Astrocyte (in vitro differentiated cells and primary cell): ENCODE results near the gene FOLR2. TPM values are rescaled to one million over a fixed set of nuclear protein-coding genes. Genes with fewer than 3 reads are reported as not detected.

Experiments
- DNase-seq: peaks from one replicate; pipeline ENCODE4 v3.0.0-alpha.2; 2010; ENCODE audit warnings: low read depth
- FAIRE-seq: peaks from 2 replicates; lab custom pipeline; 2011; peaks lifted over from hg19 to GRCh38; lab: Jason Lieb, UNC
- H2AFZ ChIP-seq: 2 replicates; pipeline ENCODE4 v1.6.0; 2012; ENCODE audit warnings: low read depth, low read length, inconsistent platforms
- H3K27ac ChIP-seq: 2 replicates; pipeline ENCODE4 v1.5.1; 2011; ENCODE audit warnings: low read depth, low read length, inconsistent platforms
- H3K27me3 ChIP-seq: 2 replicates; pipeline ENCODE4 v1.6.0; 2011; ENCODE audit warnings: low read length, inconsistent platforms; ENCODE audit not compliant: insufficient read depth
- H3K36me3 ChIP-seq: 2 replicates; pipeline ENCODE4 v1.5.1; 2011; ENCODE audit warnings: low read length, inconsistent platforms; ENCODE audit not compliant: insufficient read depth
- H3K4me1 ChIP-seq: 2 replicates; pipeline ENCODE4 v1.5.1; 2011; ENCODE audit warnings: low read length, inconsistent platforms; ENCODE audit not compliant: insufficient read depth
- H3K4me2 ChIP-seq: 2 replicates; pipeline ENCODE4 v1.6.0; 2012; ENCODE audit warnings: low read length, inconsistent platforms
- H3K4me3 ChIP-seq: 2 replicates; pipeline ENCODE4 v1.5.1; 2011; ENCODE audit warnings: low read depth, mild to moderate bottlenecking, low read length, inconsistent platforms; ENCODE audit not compliant: insufficient read depth
- H3K79me2 ChIP-seq: 2 replicates; pipeline ENCODE4 v1.6.0; 2012; ENCODE audit warnings: mild to moderate bottlenecking, low read length, inconsistent platforms; ENCODE audit not compliant: insufficient read depth
- H3K9ac ChIP-seq: 2 replicates; pipeline ENCODE4 v1.6.0; 2012; ENCODE audit warnings: mild to moderate bottlenecking, low read length, inconsistent platforms
- H3K9me3 ChIP-seq: 2 replicates; pipeline ENCODE4 v1.5.1; 2012; ENCODE audit warnings: low read depth, mild to moderate bottlenecking, low read length, inconsistent platforms; ENCODE audit not compliant: insufficient read depth
- H4K20me1 ChIP-seq: 2 replicates; pipeline ENCODE4 v1.6.0; 2012; ENCODE audit warnings: low read length, inconsistent platforms; ENCODE audit not compliant: insufficient read depth
- H3K27ac Mint-ChIP-seq: one replicate; pipeline ENCODE4 v1.8.0; 2021; ENCODE audit warnings: mild to moderate bottlenecking, mixed read lengths; ENCODE audit not compliant: unreplicated experiment
- H3K27me3 Mint-ChIP-seq: one replicate; pipeline ENCODE4 v1.8.0; 2021; ENCODE audit warnings: low read depth, mixed read lengths; ENCODE audit not compliant: unreplicated experiment
- H3K36me3 Mint-ChIP-seq: one replicate; pipeline ENCODE4 v1.8.0; 2021; ENCODE audit warnings: low read depth, mixed read lengths; ENCODE audit not compliant: unreplicated experiment
- H3K4me1 Mint-ChIP-seq: one replicate; pipeline ENCODE4 v1.8.0; 2021; ENCODE audit warnings: low read depth, mixed read lengths; ENCODE audit not compliant: unreplicated experiment
- H3K4me3 Mint-ChIP-seq: one replicate; pipeline ENCODE4 v1.8.0; 2021; ENCODE audit warnings: mild to moderate bottlenecking, moderate library complexity, mixed read lengths; ENCODE audit not compliant: unreplicated experiment
- H3K9me3 Mint-ChIP-seq: one replicate; pipeline ENCODE4 v1.8.0; 2021; ENCODE audit warnings: mild to moderate bottlenecking, mixed read lengths; ENCODE audit not compliant: unreplicated experiment
- EZH2 ChIP-seq: IDR thresholded peaks from 2 replicates; pipeline ENCODE4 v1.6.1; 2012; ENCODE audit warnings: mild to moderate bottlenecking, low read length, inconsistent platforms; ENCODE audit not compliant: insufficient read depth
- total RNA-seq: library from RNA; stranded (reverse); gene quantifications from 2 replicates; pipeline ENCODE4 v1.2.1, GENCODE V29; 2021
- TF ChIP-seq, protein P1 (sequence below): IDR thresholded peaks from 2 replicates; pipeline ENCODE4 v1.5.1; 2011; ENCODE audit warnings: low read depth, mild to moderate bottlenecking, inconsistent platforms, low read length, moderate library complexity; ENCODE audit not compliant: insufficient read depth

Gene FOLR2
- total RNA-seq, 1 donor from 2014 or later: not detected

DNA sequence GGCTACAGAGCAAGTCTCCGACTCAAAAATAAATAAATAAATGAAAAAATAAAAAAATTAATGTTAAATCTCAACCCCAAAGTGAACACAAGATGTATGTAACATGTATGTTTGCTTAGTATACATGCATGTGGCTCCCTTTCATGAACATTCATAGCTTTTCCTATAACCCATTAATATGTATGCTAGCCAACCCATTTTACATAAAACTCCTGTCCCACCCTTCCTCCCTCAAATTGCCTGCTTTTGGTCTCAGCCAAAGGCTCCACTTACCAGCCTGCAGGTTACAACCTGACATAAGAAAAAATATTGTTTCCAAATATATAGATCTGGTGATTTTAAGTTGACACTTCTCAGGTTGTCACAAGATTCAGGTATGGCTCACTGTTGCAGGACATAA lies 28.3 kb upstream of the FOLR2 start:
- DNase-seq (no peak), FAIRE-seq (no peak)
- Histone ChIP-seq H3K4me2 (no peak overlapping the region), H3K9me3 (no peaks in the 10 kb centered on the region), H3K4me1 (peaks cover 3% of the 10 kb centered on the region), H3K4me3 (no peak overlapping the region), H3K79me2 (no peaks in the 10 kb centered on the region), H4K20me1 (no peaks in the 10 kb centered on the region), H3K27ac (no peak overlapping the region), H2AFZ (no peak overlapping the region), H3K36me3 (no peaks in the 10 kb centered on the region), H3K27me3 (no peaks in the 10 kb centered on the region), H3K9ac (no peak overlapping the region)
- H3K27ac Mint-ChIP-seq: no peak overlapping the region
- no peaks in the 10 kb centered on the region for H3K36me3 Mint-ChIP-seq
- H3K9me3 Mint-ChIP-seq: no peaks in the 10 kb centered on the region
- H3K27me3 Mint-ChIP-seq: peaks cover 8% of the 10 kb centered on the region
- peaks cover 17% of the 10 kb centered on the region for H3K4me1 Mint-ChIP-seq
- no peak overlapping the region for H3K4me3 Mint-ChIP-seq
- TF ChIP-seq, protein P1, sequence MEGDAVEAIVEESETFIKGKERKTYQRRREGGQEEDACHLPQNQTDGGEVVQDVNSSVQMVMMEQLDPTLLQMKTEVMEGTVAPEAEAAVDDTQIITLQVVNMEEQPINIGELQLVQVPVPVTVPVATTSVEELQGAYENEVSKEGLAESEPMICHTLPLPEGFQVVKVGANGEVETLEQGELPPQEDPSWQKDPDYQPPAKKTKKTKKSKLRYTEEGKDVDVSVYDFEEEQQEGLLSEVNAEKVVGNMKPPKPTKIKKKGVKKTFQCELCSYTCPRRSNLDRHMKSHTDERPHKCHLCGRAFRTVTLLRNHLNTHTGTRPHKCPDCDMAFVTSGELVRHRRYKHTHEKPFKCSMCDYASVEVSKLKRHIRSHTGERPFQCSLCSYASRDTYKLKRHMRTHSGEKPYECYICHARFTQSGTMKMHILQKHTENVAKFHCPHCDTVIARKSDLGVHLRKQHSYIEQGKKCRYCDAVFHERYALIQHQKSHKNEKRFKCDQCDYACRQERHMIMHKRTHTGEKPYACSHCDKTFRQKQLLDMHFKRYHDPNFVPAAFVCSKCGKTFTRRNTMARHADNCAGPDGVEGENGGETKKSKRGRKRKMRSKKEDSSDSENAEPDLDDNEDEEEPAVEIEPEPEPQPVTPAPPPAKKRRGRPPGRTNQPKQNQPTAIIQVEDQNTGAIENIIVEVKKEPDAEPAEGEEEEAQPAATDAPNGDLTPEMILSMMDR: no peak
- TF ChIP-seq EZH2: no peak

DNA sequence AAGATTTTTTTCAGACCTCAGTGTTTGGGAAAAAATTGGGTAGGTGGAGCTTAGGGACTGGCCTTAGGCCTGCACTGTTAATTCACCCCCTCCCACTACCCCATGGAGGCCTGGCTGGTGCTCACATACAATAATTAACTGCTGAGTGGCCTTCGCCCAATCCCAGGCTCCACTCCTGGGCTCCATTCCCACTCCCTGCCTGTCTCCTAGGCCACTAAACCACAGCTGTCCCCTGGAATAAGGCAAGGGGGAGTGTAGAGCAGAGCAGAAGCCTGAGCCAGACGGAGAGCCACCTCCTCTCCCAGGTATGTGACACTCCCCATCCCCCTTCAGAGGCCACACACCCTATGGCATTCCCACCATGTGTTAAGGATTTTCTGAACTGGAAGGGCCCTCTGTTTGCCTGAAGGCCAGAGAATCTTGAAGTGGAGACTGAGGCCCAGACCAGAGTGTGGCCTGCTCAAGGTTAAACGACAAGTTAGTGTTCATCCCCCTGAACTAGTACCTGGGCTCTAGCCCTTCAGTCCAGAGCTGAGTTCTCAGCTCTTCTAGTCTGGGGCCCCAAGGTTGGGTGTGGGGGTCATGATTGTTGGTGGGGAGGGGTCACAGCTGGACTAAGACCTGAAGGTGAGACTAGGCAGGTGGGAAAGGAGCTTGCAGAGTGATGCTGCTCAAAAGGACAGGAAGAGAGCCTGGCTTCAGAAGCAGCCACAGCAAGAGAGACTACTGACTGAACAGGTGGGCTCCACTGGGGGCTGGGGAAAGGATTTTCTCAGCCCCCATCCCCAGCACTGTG lies 26.9 kb upstream of the FOLR2 start:
- Histone ChIP-seq H3K27me3 (no peaks in the 10 kb centered on the region), H3K4me2 (no peak overlapping the region), H2AFZ (no peak overlapping the region), H3K36me3 (no peaks in the 10 kb centered on the region), H3K79me2 (no peaks in the 10 kb centered on the region), H3K4me1 (peaks cover 3% of the 10 kb centered on the region), H3K9ac (no peak overlapping the region), H3K4me3 (no peak overlapping the region), H4K20me1 (no peaks in the 10 kb centered on the region), H3K27ac (no peak overlapping the region), H3K9me3 (no peaks in the 10 kb centered on the region)
- TF ChIP-seq, protein P1: no peak
- TF ChIP-seq EZH2: no peak
- no peaks in the 10 kb centered on the region for H3K9me3 Mint-ChIP-seq
- no peaks in the 10 kb centered on the region for H3K36me3 Mint-ChIP-seq
- peaks cover 15% of the 10 kb centered on the region for H3K4me1 Mint-ChIP-seq
- H3K27me3 Mint-ChIP-seq: peaks cover 5% of the 10 kb centered on the region
- H3K4me3 Mint-ChIP-seq: no peak overlapping the region
- DNase-seq (peak; percentile 21), FAIRE-seq (no peak)
- no peak overlapping the region for H3K27ac Mint-ChIP-seq

DNA sequence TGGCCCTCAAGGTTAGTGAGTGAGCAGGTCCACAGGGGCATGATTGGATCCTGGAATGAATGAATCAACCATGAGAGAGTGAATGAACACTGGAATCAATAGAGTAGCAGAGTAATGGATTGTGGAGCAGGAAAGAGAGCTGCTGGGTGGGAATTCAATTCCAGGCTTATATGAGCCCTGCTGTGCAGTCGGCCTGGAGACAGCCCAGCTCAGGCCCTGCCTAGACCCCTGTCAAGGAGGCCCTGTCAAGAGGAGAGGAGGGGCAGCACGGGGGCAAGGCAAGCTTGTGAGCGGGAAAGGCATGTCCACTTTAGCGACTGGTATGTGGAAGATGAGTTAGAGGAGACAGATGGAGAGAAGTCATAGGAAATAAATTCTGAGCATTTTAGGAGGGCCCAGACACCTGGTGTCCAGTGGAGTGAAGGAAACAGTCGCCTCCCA lies 25.9 kb upstream of the FOLR2 start:
- H3K9me3 ChIP-seq: no peaks in the 10 kb centered on the region
- no peak overlapping the region for H3K4me2 ChIP-seq
- Mint-ChIP-seq H3K9me3 (no peaks in the 10 kb centered on the region), H3K4me1 (peaks cover 15% of the 10 kb centered on the region), H3K27ac (no peak overlapping the region), H3K27me3 (peaks cover 8% of the 10 kb centered on the region), H3K4me3 (no peak overlapping the region), H3K36me3 (no peaks in the 10 kb centered on the region)
- no peak overlapping the region for H2AFZ ChIP-seq
- H3K27me3 ChIP-seq: peaks cover 2% of the 10 kb centered on the region
- no peak for DNase-seq
- no peak for FAIRE-seq
- H3K36me3 ChIP-seq: no peaks in the 10 kb centered on the region
- no peaks in the 10 kb centered on the region for H4K20me1 ChIP-seq
- H3K4me1 ChIP-seq: peaks cover 3% of the 10 kb centered on the region
- no peak overlapping the region for H3K4me3 ChIP-seq
- no peak overlapping the region for H3K9ac ChIP-seq
- TF ChIP-seq, protein P1: no peak
- TF ChIP-seq EZH2: no peak
- no peak overlapping the region for H3K27ac ChIP-seq
- no peaks in the 10 kb centered on the region for H3K79me2 ChIP-seq
